Activated T-cell treated with anti-CD3 and anti-CD28 coated beads for 1 hour (primary cell): ENCODE data around the gene TBX4.

Source experiments
- DNase-seq: peaks from one replicate; pipeline ENCODE4 v3.0.0-alpha.2; 2020; ENCODE audit warnings: low read depth

Gene TBX4

GRCh38 chr17:61465550-61466237 is 13.5 kb downstream of the TBX4 start:
- DNase-seq: no peak

GRCh38 chr17:61466246-61466645 is 14.0 kb downstream of the TBX4 start:
- no peak for DNase-seq

- DNase-seq: no peak
Measured at GRCh38 chr17:61467416-61468262, 15.4 kb downstream of the TBX4 start.

- no peak for DNase-seq
Measured at GRCh38 chr17:61468263-61468907, 16.2 kb downstream of the TBX4 start.

- no peak for DNase-seq
Measured at GRCh38 chr17:61469474-61469873, 17.3 kb downstream of the TBX4 start.

GRCh38 chr17:61469949-61470348 is 17.7 kb downstream of the TBX4 start:
- no peak for DNase-seq

- DNase-seq: no peak
Measured at GRCh38 chr17:61470530-61471136, 18.4 kb downstream of the TBX4 start.

GRCh38 chr17:61474235-61474927 is 22.2 kb downstream of the TBX4 start:
- no peak for DNase-seq

GRCh38 chr17:61474934-61475333 is 22.7 kb downstream of the TBX4 start:
- no peak for DNase-seq

- DNase-seq: no peak
Measured at GRCh38 chr17:61475726-61476125, 23.5 kb downstream of the TBX4 start.

GRCh38 chr17:61476476-61477203 is 24.4 kb downstream of the TBX4 start:
- no peak for DNase-seq

GRCh38 chr17:61477204-61477834 is 25.1 kb downstream of the TBX4 start:
- DNase-seq: no peak

GRCh38 chr17:61478026-61478789 is 26.0 kb downstream of the TBX4 start:
- DNase-seq: no peak

- no peak for DNase-seq
Measured at GRCh38 chr17:61478790-61479492, 26.7 kb downstream of the TBX4 start.

- DNase-seq: no peak
Measured at GRCh38 chr17:61479493-61480413, 27.5 kb downstream of the TBX4 start.

- DNase-seq: no peak
Measured at GRCh38 chr17:61480414-61480807, 28.2 kb downstream of the TBX4 start.

GRCh38 chr17:61481421-61481820 is 29.2 kb downstream of the TBX4 start:
- no peak for DNase-seq

GRCh38 chr17:61482467-61482866 is 30.2 kb downstream of the TBX4 start:
- DNase-seq: no peak
